LNCaP clone FGC (cell line): Measurements from ENCODE around the gene CEACAM21.

Source experiments
- DNase-seq: peaks from one replicate; pipeline ENCODE4 v3.0.0-alpha.2; 2011; ENCODE audit warnings: low read depth
- H3K4me3 ChIP-seq: 2 replicates; pipeline ENCODE4 v1.5.1; 2011; ENCODE audit warnings: mild to moderate bottlenecking, low read depth, low read length, control low read depth
- CTCF ChIP-seq: IDR thresholded peaks from 2 replicates; pipeline ENCODE4 v1.5.1; 2012; ENCODE audit warnings: mild to moderate bottlenecking; ENCODE audit not compliant: control insufficient read depth, insufficient read depth; ENCODE audit errors: extremely low read depth

The CEACAM21 gene

GRCh38 chr19:41621654-41622053 is 45.7 kb downstream of the CEACAM21 start:
- no peak for TF ChIP-seq CTCF
- DNase-seq, result no peak
- H3K4me3 ChIP-seq, result no peak overlapping the region

DNA sequence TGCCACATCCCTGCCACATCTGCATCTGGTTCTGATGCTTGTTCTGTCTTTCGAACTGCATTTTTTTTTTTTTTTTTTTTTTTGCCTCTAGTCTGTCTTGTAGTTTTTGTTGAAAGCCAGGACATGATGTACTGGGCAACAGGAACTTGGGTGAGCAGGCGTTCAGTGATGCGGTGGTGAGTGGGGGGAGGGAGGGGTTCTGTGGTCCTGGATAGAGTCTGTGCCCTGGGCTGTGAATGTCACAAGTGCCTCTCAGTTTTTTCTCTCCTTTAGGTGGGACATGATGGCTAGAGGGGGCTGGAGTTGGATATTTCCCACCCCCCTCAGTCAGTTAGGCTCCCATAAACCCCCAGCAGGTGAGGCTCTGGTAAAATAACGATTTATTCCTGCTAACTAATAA is 47.4 kb downstream of the CEACAM21 start:
- no peak for DNase-seq
- no peak overlapping the region for H3K4me3 ChIP-seq
- TF ChIP-seq CTCF, result no peak

- no peak overlapping the region for H3K4me3 ChIP-seq
- no peak for TF ChIP-seq CTCF
Observed at GRCh38 chr19:41624515-41624914, 48.5 kb downstream of the CEACAM21 start.

GRCh38 chr19:41624937-41625336 is 49.0 kb downstream of the CEACAM21 start:
- DNase-seq, result no peak
- no peak overlapping the region for H3K4me3 ChIP-seq
- no peak for TF ChIP-seq CTCF

More at GRCh38 chr19:41624515-41624914, 48.5 kb downstream of the CEACAM21 start:
- no peak for DNase-seq

DNA sequence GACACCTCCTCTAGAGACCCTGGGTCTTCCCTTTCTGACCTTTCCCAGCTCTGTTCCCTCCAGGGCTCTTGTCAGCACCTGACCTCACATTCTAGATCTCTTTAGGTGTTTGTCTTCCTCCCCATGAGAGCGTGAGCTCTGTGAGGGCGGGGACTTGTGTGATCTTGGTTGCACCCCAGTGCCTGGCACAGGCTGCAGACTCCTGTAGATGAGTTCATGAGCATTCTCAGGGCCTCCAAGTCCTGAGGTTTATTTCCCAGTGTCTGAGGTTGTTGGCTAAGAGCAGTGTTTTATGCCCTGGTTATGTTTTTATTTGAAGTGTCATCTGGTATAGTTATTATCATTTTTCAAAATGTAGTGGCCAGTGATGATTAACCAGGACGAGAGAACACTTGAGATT is 50.3 kb downstream of the CEACAM21 start:
- TF ChIP-seq CTCF, result no peak
- no peak overlapping the region for H3K4me3 ChIP-seq
- DNase-seq, result no peak

DNA sequence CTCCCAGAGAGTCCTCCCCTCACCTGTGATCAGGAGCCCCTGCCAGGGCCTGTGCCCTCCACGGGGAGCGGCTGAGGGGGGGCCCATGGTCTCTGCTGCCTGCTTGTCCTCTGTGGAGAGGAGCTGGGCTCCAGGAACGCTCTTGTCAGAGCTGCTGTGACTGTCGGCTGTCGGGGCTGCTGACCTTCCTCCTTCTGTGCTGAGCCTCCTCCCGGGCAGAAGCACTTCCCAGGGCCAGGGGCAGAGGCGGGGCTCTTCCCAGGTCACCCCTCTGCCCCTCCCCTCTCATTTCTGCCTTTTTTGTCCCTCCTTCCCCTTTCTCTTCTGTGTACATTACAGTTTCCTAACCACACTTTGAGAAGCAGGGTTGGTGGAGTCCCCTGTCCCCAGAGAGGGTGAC is 50.9 kb downstream of the CEACAM21 start, which contains the start of gene CEACAM4:
TSS of gene CEACAM4 (minus strand) at position 198 of the 400 bp plus-strand sequence. CDS start at position 87, 111 bp downstream.
- no peak within 1 kb of the TSS for H3K4me3 ChIP-seq
- no peak for DNase-seq
- no peak for TF ChIP-seq CTCF

GRCh38 chr19:41627966-41628675 is 52.2 kb downstream of the CEACAM21 start:
- no peak for DNase-seq
- TF ChIP-seq CTCF, result no peak
- no peak overlapping the region for H3K4me3 ChIP-seq
